Calu3 (cell line): ENCODE results near the gene PKIB. TPM values are rescaled to one million over a fixed set of nuclear protein-coding genes. Genes with fewer than 3 reads are reported as not detected.
"Not testable (repeated sequence)": the region's sequence is repeated elsewhere in the genome, so short reads cannot be mapped to it uniquely, and the experiment has no call there.

ENCODE experiments used
- BruUV-seq: library from RNA; stranded (reverse); fragments of 400-500 nt; replicated peaks from 2 replicates; lab custom pipeline; 2021; lab: Mats Ljungman, UMichigan
- CTCF ChIA-PET: fragments of 300-600 bp; sonication (Branson Sonifier 250); formaldehyde crosslinking; loops from one replicate; lab custom pipeline; 2022; ENCODE audit warnings: antibody characterized with exemption; lab: Charles Lee
- DNase-seq: peaks from one replicate; pipeline ENCODE4 v3.0.0; 2022
- H3K27ac Mint-ChIP-seq: one replicate; pipeline ENCODE4 v1.8.0; 2022; ENCODE audit warnings: mixed read lengths; ENCODE audit not compliant: unreplicated experiment
- H3K27me3 Mint-ChIP-seq: one replicate; pipeline ENCODE4 v1.8.0; 2022; ENCODE audit warnings: mixed read lengths; ENCODE audit not compliant: unreplicated experiment
- H3K36me3 Mint-ChIP-seq: one replicate; pipeline ENCODE4 v1.8.0; 2022; ENCODE audit warnings: mild to moderate bottlenecking, moderate library complexity, mixed read lengths; ENCODE audit not compliant: insufficient read depth, unreplicated experiment
- H3K4me1 Mint-ChIP-seq: one replicate; pipeline ENCODE4 v1.8.0; 2022; ENCODE audit warnings: mild to moderate bottlenecking, low read depth, mixed read lengths; ENCODE audit not compliant: unreplicated experiment
- H3K4me3 Mint-ChIP-seq: one replicate; pipeline ENCODE4 v1.8.0; 2022; ENCODE audit warnings: mild to moderate bottlenecking, low read depth, moderate library complexity, mixed read lengths; ENCODE audit not compliant: unreplicated experiment
- H3K9me3 Mint-ChIP-seq: one replicate; pipeline ENCODE4 v1.8.0; 2022; ENCODE audit warnings: low read depth, mixed read lengths; ENCODE audit not compliant: unreplicated experiment
- intact Hi-C: fragments of 100-400 bp; cut with micrococcal nuclease; formaldehyde crosslinking; loops from one replicate; pipeline ENCODE4 v1.10.0; 2022; ENCODE audit not compliant: unreplicated experiment
- total RNA-seq: library from RNA; stranded (reverse); gene quantifications from 2 replicates; pipeline ENCODE4 v1.2.3, GENCODE V29; 2022
- TF ChIP-seq, protein P1 (sequence below): fragments of 200-600 bp; IDR thresholded peaks from one replicate; pipeline ENCODE4 v1.8.0; 2022; ENCODE audit warnings: antibody characterized with exemption; ENCODE audit not compliant: unreplicated experiment

The PKIB gene
- total RNA-seq, 1 experiment from 2014 or later, result 17.2 TPM

- H3K4me1 Mint-ChIP-seq, result peaks cover 14% of the 10 kb centered on the region
- H3K36me3 Mint-ChIP-seq, result no peaks in the 10 kb centered on the region
- no peaks in the 10 kb centered on the region for H3K27me3 Mint-ChIP-seq
- no peak overlapping the region for H3K4me3 Mint-ChIP-seq
- TF ChIP-seq, protein P1, sequence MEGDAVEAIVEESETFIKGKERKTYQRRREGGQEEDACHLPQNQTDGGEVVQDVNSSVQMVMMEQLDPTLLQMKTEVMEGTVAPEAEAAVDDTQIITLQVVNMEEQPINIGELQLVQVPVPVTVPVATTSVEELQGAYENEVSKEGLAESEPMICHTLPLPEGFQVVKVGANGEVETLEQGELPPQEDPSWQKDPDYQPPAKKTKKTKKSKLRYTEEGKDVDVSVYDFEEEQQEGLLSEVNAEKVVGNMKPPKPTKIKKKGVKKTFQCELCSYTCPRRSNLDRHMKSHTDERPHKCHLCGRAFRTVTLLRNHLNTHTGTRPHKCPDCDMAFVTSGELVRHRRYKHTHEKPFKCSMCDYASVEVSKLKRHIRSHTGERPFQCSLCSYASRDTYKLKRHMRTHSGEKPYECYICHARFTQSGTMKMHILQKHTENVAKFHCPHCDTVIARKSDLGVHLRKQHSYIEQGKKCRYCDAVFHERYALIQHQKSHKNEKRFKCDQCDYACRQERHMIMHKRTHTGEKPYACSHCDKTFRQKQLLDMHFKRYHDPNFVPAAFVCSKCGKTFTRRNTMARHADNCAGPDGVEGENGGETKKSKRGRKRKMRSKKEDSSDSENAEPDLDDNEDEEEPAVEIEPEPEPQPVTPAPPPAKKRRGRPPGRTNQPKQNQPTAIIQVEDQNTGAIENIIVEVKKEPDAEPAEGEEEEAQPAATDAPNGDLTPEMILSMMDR, result no peak
- no peak overlapping the region for H3K27ac Mint-ChIP-seq
- DNase-seq, result no peak
- H3K9me3 Mint-ChIP-seq, result no peaks in the 10 kb centered on the region
- no TSS peak for BruUV-seq
- CTCF ChIA-PET, result interaction anchor here (0.5 kb wide), 1 partner anchor 53 kb away, joined by 4 read pairs; no protein-coding TSS in a partner anchor
- intact Hi-C loops, result no loop called here
Measured at GRCh38 chr6:122746688-122747087, 136.5 kb downstream of the PKIB start.

GRCh38 chr6:122747573-122747972 is 137.4 kb downstream of the PKIB start:
- Mint-ChIP-seq H3K36me3 (no peaks in the 10 kb centered on the region), H3K9me3 (no peaks in the 10 kb centered on the region), H3K27me3 (no peaks in the 10 kb centered on the region), H3K4me1 (peaks cover 14% of the 10 kb centered on the region), H3K27ac (no peak overlapping the region), H3K4me3 (no peak overlapping the region)
- TF ChIP-seq, protein P1, result no peak
- BruUV-seq, result no TSS peak
- intact Hi-C loops, result no loop called here
- CTCF ChIA-PET, result no interaction called here
- DNase-seq, result no peak

GRCh38 chr6:122748945-122749344 is 138.7 kb downstream of the PKIB start:
- DNase-seq, intact Hi-C loops, H3K36me3 Mint-ChIP-seq, H3K9me3 Mint-ChIP-seq, H3K27ac Mint-ChIP-seq, H3K27me3 Mint-ChIP-seq, BruUV-seq, H3K4me3 Mint-ChIP-seq: not testable (repeated sequence)
- peaks cover 14% of the 10 kb centered on the region for H3K4me1 Mint-ChIP-seq
- CTCF ChIA-PET, result interaction anchor here (1.0 kb wide), 1 partner anchor 91 kb away, joined by 3 read pairs; no protein-coding TSS in a partner anchor

- BruUV-seq, result no TSS peak
- Mint-ChIP-seq H3K27me3 (no peaks in the 10 kb centered on the region), H3K4me1 (peaks cover 14% of the 10 kb centered on the region), H3K36me3 (no peaks in the 10 kb centered on the region), H3K9me3 (no peaks in the 10 kb centered on the region), H3K27ac (no peak overlapping the region), H3K4me3 (no peak overlapping the region)
- TF ChIP-seq, protein P1, result no peak
- no peak for DNase-seq
- intact Hi-C loops, result no loop called here
- CTCF ChIA-PET, result interaction anchor here (1.0 kb wide), 1 partner anchor 90 kb away, joined by 3 read pairs; no protein-coding TSS in a partner anchor
Measured at GRCh38 chr6:122749451-122750050, 139.3 kb downstream of the PKIB start.

GRCh38 chr6:122751326-122751725 is 141.1 kb downstream of the PKIB start:
- H3K4me3 Mint-ChIP-seq, result no peak overlapping the region
- DNase-seq, result no peak
- no TSS peak for BruUV-seq
- no peak overlapping the region for H3K27ac Mint-ChIP-seq
- CTCF ChIA-PET, result interaction anchor here (1.2 kb wide), 1 partner anchor 47 kb away, joined by 3 read pairs; no protein-coding TSS in a partner anchor
- intact Hi-C loops, result no loop called here
- peaks cover 3% of the 10 kb centered on the region for H3K9me3 Mint-ChIP-seq
- no peaks in the 10 kb centered on the region for H3K27me3 Mint-ChIP-seq
- no peaks in the 10 kb centered on the region for H3K36me3 Mint-ChIP-seq
- TF ChIP-seq, protein P1, result no peak
- peaks cover 14% of the 10 kb centered on the region for H3K4me1 Mint-ChIP-seq
